HCT116 (cell line): ENCODE data around the gene NUBPL. TPM values are rescaled to one million over a fixed set of nuclear protein-coding genes. Genes with fewer than 3 reads are reported as not detected.

Source experiments
- ATAC-seq: fragments of 200-7000 bp; cut with Tn5 transposase; 2 replicates; pipeline ENCODE4 v1.9.1; 2020; ENCODE audit warnings: mild to moderate bottlenecking, moderate library complexity
- BruUV-seq: library from RNA; stranded (reverse); fragments of 400-500 nt; replicated peaks from 2 replicates; lab custom pipeline; 2021; lab: Mats Ljungman, UMichigan
- CTCF ChIA-PET: fragments of 300-600 bp; sonication (Branson Sonifier 250); formaldehyde crosslinking; loops from one replicate; lab custom pipeline; 2021; ENCODE audit warnings: antibody characterized with exemption; lab: Charles Lee
- POLR2A ChIA-PET: fragments of 300-600, 350-600 bp; sonication (Branson Sonifier 250); formaldehyde crosslinking; loops from one replicate; lab custom pipeline; 2021; ENCODE audit warnings: antibody characterized with exemption; lab: Charles Lee
- RAD21 ChIA-PET, 2 experiments: fragments of 300-600 bp; sonication (Branson Sonifier 250); formaldehyde crosslinking; loops; one replicate each; lab custom pipeline; 2023; ENCODE audit warnings: low total read pairs in 2 of 2; ENCODE audit not compliant: uncharacterized antibody in 2 of 2, unreplicated experiment in 2 of 2, low non-redundant PET in 1 of 2; lab: Charles Lee
- DNase-seq: peaks from one replicate; pipeline ENCODE4 v3.0.0-alpha.2; 2010; ENCODE audit warnings: low read depth, low spot score
- H2AFZ ChIP-seq: fragments of 200-600 bp; shearing (Covaris generic), sonication (generic); 2 replicates; pipeline ENCODE4 v1.6.1; 2017; ENCODE audit warnings: low read depth, mixed run types, mixed read lengths, antibody characterized with exemption, low read length; ENCODE audit not compliant: poor library complexity, severe bottlenecking
- H3K27ac ChIP-seq: 2 replicates; pipeline ENCODE4 v1.5.1; 2012; ENCODE audit warnings: low read depth, low read length
- H3K27me3 ChIP-seq: fragments of 200-600 bp; sonication (generic); 2 replicates; pipeline ENCODE4 v1.6.1; 2016; ENCODE audit warnings: mixed run types, low read length, mixed read lengths; ENCODE audit not compliant: insufficient read depth
- H3K36me3 ChIP-seq, 2 experiments: fragments of 200-500 bp in 1 of 2; fragments of 200-600 bp in 1 of 2; sonication (Bioruptor generic) in 1 of 2; sonication (generic) in 1 of 2; 2 replicates each; pipeline versions ENCODE4 v1.5.1 to v1.6.1; 2014 to 2016; ENCODE audit warnings: low read length in 2 of 2, inconsistent platforms in 1 of 2, mixed read lengths in 1 of 2, mixed run types in 1 of 2; ENCODE audit not compliant: insufficient read depth in 2 of 2, control insufficient read depth in 1 of 2
- H3K4me1 ChIP-seq, 2 experiments: fragments of 200-600 bp in 1 of 2; sonication (generic) in 1 of 2; 2 replicates each; pipeline versions ENCODE4 v1.5.1 to v1.6.1; 2012 to 2017; ENCODE audit warnings: low read length in 2 of 2, inconsistent platforms in 1 of 2, mild to moderate bottlenecking in 1 of 2, mixed read lengths in 1 of 2, mixed run types in 1 of 2, moderate library complexity in 1 of 2; ENCODE audit not compliant: insufficient read depth in 2 of 2, control insufficient read depth in 1 of 2
- H3K4me2 ChIP-seq: fragments of 200-600 bp; sonication (generic); 2 replicates; pipeline ENCODE4 v1.6.1; 2017; ENCODE audit warnings: mixed run types, low read length, mixed read lengths
- H3K4me3 ChIP-seq, 2 experiments: fragments of 200-600 bp in 1 of 2; sonication (generic) in 1 of 2; replicated peaks in 1 of 2; 2 replicates each; pipeline ENCODE4 v1.5.1; 2011 to 2016; ENCODE audit warnings: low read length in 2 of 2, control low read depth in 1 of 2, low read depth in 1 of 2, mild to moderate bottlenecking in 1 of 2, mixed read lengths in 1 of 2, mixed run types in 1 of 2
- H3K79me2 ChIP-seq: fragments of 200-600 bp; sonication (generic); 2 replicates; pipeline ENCODE4 v1.6.1; 2017; ENCODE audit warnings: mild to moderate bottlenecking, mixed run types, low read length, moderate library complexity, mixed read lengths; ENCODE audit not compliant: insufficient read depth
- H3K9ac ChIP-seq: fragments of 200-600 bp; sonication (generic); 2 replicates; pipeline ENCODE4 v1.6.1; 2016; ENCODE audit warnings: low read length, mixed read lengths
- H3K9me2 ChIP-seq: fragments of 200-600 bp; sonication (generic), shearing (Covaris generic); 2 replicates; pipeline ENCODE4 v1.6.1; 2017; ENCODE audit warnings: mixed run types, mild to moderate bottlenecking, moderate library complexity; ENCODE audit not compliant: insufficient read depth
- H3K9me3 ChIP-seq, 2 experiments: fragments of 200-500 bp in 1 of 2; fragments of 200-600 bp in 1 of 2; sonication (Bioruptor generic) in 1 of 2; sonication (generic) in 1 of 2; 2 replicates each; pipeline ENCODE4 v1.6.1; 2014 to 2017; ENCODE audit warnings: low read length in 2 of 2, mixed read lengths in 2 of 2, inconsistent platforms in 1 of 2, low read depth in 1 of 2, mild to moderate bottlenecking in 1 of 2, mixed run types in 1 of 2, moderate library complexity in 1 of 2; ENCODE audit not compliant: control insufficient read depth in 1 of 2, insufficient read depth in 1 of 2
- H4K20me1 ChIP-seq: fragments of 200-600 bp; sonication (generic), shearing (Covaris generic); 2 replicates; pipeline ENCODE4 v1.6.1; 2017; ENCODE audit warnings: mixed run types, mild to moderate bottlenecking, moderate library complexity; ENCODE audit not compliant: insufficient read depth
- ATF3 ChIP-seq: IDR thresholded peaks from 2 replicates; pipeline ENCODE4 v1.6.1; 2012
- CTCF ChIP-seq, 3 experiments: fragments of 200-600 bp in 1 of 3; sonication (generic) in 1 of 3; IDR thresholded peaks in 2 of 3; conservative IDR thresholded peaks in 1 of 3; 2 replicates each; pipeline ENCODE4 v1.5.1; 2012 to 2017; ENCODE audit warnings: low read depth in 2 of 3, low read length in 2 of 3, antibody characterized with exemption in 1 of 3, borderline replicate concordance in 1 of 3, control low read depth in 1 of 3, mild to moderate bottlenecking in 1 of 3, mixed read lengths in 1 of 3, mixed run types in 1 of 3, moderate library complexity in 1 of 3; ENCODE audit not compliant: insufficient read depth in 1 of 3
- EZH2phosphoT487 ChIP-seq: fragments of 200-600 bp; IDR thresholded peaks from 2 replicates; pipeline ENCODE4 v1.6.1; 2018; ENCODE audit warnings: antibody characterized with exemption, borderline replicate concordance
- POLR2AphosphoS5 ChIP-seq: IDR thresholded peaks from 2 replicates; pipeline ENCODE4 v1.6.1; 2011; ENCODE audit warnings: mild to moderate bottlenecking, low read depth, low read length, moderate library complexity
- RAD21 ChIP-seq: IDR thresholded peaks from 2 replicates; pipeline ENCODE4 v1.6.1; 2012; ENCODE audit warnings: low read depth, mild to moderate bottlenecking
- SP1 ChIP-seq: IDR thresholded peaks from 2 replicates; pipeline ENCODE4 v1.6.1; 2012; ENCODE audit warnings: low read depth
- SRF ChIP-seq: IDR thresholded peaks from 2 replicates; pipeline ENCODE4 v1.6.1; 2012; ENCODE audit warnings: low read depth
- ZFX ChIP-seq: fragments of 450-650 bp; IDR thresholded peaks from 2 replicates; pipeline ENCODE4 v1.6.1; 2017
- ZNF274 ChIP-seq: fragments of 200-500 bp; sonication (Bioruptor generic); IDR thresholded peaks from 2 replicates; pipeline ENCODE4 v1.6.1; 2014; ENCODE audit warnings: mild to moderate bottlenecking, low read depth, low read length, inconsistent platforms
- intact Hi-C: fragments of 100-400 bp; cut with micrococcal nuclease; formaldehyde crosslinking; loops from 2 replicates; pipeline ENCODE4 v1.10.0; 2022
- total RNA-seq: library from RNA; stranded (reverse); gene quantifications from one replicate; pipeline ENCODE4 v1.2.1, GENCODE V29; 2021; ENCODE audit not compliant: unreplicated experiment
- TF ChIP-seq, protein P1 (sequence below): IDR thresholded peaks from 2 replicates; pipeline ENCODE4 v1.6.1; 2012; ENCODE audit warnings: low read depth

NUBPL gene
- total RNA-seq, 1 experiment from 2014 or later = 11.3 TPM

GRCh38 chr14:31827325-31827724 is 266.1 kb downstream of the NUBPL start:
- Histone ChIP-seq H3K9ac (no peak overlapping the region), H3K27ac (no peak overlapping the region), H3K9me2 (no peaks in the 10 kb centered on the region), H3K9me3 (no peaks in the 10 kb centered on the region), H3K79me2 (no peaks in the 10 kb centered on the region), H3K4me3 (no peak overlapping the region)
- CTCF ChIA-PET = no interaction called here
- no peak for ATAC-seq
- no peak for DNase-seq
- RAD21 ChIA-PET = interaction anchor here in 1 of 2 experiments (0.6 kb wide), 1 partner anchor 282 kb away, joined by 3 read pairs; no protein-coding TSS in a partner anchor
- no peak for TF ChIP-seq ZNF274
- TF ChIP-seq EZH2phosphoT487 = no peak
- TF ChIP-seq ZFX = no peak
- no peak for TF ChIP-seq RAD21
- no peak for TF ChIP-seq SP1
- TF ChIP-seq, protein P1, sequence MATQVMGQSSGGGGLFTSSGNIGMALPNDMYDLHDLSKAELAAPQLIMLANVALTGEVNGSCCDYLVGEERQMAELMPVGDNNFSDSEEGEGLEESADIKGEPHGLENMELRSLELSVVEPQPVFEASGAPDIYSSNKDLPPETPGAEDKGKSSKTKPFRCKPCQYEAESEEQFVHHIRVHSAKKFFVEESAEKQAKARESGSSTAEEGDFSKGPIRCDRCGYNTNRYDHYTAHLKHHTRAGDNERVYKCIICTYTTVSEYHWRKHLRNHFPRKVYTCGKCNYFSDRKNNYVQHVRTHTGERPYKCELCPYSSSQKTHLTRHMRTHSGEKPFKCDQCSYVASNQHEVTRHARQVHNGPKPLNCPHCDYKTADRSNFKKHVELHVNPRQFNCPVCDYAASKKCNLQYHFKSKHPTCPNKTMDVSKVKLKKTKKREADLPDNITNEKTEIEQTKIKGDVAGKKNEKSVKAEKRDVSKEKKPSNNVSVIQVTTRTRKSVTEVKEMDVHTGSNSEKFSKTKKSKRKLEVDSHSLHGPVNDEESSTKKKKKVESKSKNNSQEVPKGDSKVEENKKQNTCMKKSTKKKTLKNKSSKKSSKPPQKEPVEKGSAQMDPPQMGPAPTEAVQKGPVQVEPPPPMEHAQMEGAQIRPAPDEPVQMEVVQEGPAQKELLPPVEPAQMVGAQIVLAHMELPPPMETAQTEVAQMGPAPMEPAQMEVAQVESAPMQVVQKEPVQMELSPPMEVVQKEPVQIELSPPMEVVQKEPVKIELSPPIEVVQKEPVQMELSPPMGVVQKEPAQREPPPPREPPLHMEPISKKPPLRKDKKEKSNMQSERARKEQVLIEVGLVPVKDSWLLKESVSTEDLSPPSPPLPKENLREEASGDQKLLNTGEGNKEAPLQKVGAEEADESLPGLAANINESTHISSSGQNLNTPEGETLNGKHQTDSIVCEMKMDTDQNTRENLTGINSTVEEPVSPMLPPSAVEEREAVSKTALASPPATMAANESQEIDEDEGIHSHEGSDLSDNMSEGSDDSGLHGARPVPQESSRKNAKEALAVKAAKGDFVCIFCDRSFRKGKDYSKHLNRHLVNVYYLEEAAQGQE = no peak
- TF ChIP-seq SRF = no peak
- no peak for TF ChIP-seq ATF3
- no peak for TF ChIP-seq CTCF (IDR thresholded peaks at IDR 0.05 in 2 of 3, conservative IDR thresholded peaks at IDR 0.05 in 1 of 3; ENCODE audit: borderline replicate concordance in 1 of 3, insufficient read depth in 1 of 3, low read depth in 2 of 3, low read length in 2 of 3)
- TF ChIP-seq POLR2AphosphoS5 = no peak
- TF ChIP-seq, all 23 proteins: peak for 0
- Histone ChIP-seq H4K20me1 (no peaks in the 10 kb centered on the region), H3K4me1 (no peaks in the 10 kb centered on the region), H3K27me3 (no peaks in the 10 kb centered on the region), H3K36me3 (no peaks in the 10 kb centered on the region), H3K4me2 (no peak overlapping the region), H2AFZ (no peak overlapping the region)
- no TSS peak for BruUV-seq
- intact Hi-C loops = no loop called here
- POLR2A ChIA-PET = no interaction called here
